RPMI7951 (cell line): ENCODE measurements around the gene SLC9C2. TPM values are rescaled to one million over a fixed set of nuclear protein-coding genes. Genes with fewer than 3 reads are reported as not detected.
A peak's percentile ranks its signal among the peaks of the same experiment; 100 is the strongest.
"Not testable (repeated sequence)": the region's sequence is repeated elsewhere in the genome, so short reads cannot be mapped to it uniquely, and the experiment has no call there.

ENCODE experiments used
- DNase-seq: peaks from one replicate; pipeline ENCODE4 v3.0.0-alpha.2; 2012; ENCODE audit warnings: low read depth
- total RNA-seq: library from RNA; depleted of rRNA; stranded (reverse); fragments of >200 nt; shearing (Covaris generic); gene quantifications from 2 replicates; pipeline ENCODE4 v1.2.3, GENCODE V29; 2014; rRNA removed

The SLC9C2 gene, protein sequence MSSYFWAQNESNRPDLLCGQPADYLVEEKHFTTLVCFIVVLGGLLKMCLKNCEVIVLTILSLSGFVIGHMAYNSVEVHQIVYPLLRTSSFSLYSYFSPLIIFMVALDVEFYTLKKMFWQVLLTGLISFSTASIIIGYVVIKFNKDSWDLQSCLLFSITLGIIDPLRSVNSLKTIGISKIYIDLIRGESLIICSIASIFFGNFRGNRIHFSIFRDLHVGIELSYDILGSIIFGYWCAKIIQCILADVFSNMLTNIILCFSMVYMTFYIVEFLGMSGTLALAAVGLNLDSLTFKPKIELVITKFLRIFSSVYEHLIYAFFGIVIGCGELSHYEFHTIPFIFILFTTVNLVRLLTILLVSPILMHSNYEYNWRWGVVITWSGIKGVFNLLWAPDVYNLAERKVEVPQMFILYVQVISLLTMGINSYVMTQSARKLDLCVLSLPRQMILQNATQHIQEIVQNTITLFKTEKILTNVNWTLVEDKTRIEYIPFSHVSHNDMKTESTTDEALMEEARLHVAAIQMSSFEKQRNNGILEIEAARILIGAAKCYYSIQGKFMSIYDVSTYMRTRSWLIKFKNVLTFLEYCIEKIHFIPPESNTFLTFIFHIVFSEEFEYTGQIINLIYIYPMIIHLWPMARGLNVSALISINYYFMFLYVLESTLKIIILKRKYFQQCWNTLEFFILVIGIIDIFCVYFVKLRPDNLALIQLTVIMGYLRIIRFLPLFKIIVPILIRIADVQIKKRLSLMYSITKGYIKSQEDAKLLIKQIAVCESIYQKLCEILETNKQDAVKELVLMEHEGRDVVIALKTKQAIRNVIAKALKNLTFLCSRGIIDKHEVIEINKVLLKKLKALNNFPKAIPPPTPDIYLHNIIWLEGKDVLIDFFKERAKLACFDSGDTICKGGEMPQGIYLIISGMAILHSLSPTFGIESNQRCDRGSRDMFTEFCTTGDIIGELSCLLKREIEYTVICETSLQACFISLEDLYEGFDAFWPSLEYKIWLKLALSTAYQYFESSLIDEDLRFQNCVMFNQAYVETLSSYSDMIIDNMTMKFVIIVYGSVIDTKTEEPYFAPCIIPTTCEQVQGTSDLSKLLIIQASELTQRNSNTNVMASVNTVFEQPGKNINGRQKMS
- total RNA-seq: not detected in 2 replicates

DNA sequence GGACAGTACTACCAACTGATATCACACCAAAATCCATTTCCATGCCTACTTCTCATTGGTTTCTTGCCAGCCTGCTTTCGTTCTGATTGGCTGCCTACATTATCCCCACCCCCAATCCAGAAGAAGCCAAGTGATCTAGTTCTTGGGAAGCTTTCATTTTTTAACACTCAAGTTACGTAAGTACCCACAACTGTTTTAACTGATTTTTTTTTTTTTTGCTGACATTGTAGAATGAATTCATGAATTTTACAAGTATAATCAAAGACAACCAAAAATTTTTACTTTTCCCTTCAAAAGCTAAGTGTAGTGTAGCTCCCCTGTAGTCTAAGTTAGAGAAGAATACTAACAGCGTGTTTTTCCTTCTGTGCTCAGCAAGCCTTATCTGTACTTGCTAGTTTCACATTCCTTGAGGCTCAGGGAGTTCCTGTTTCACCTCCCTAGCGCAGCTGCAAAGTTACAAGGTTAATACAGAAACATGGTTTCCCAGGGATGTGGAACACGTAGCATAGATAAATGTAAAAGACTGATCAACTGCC, at the start of gene SLC9C2:
Gene SLC9C2 (minus strand): TSS at position 17 of the 536 bp plus-strand sequence. CDS start 1,296 bp downstream, outside the sequence.
- DNase-seq: peak; percentile 10

DNA sequence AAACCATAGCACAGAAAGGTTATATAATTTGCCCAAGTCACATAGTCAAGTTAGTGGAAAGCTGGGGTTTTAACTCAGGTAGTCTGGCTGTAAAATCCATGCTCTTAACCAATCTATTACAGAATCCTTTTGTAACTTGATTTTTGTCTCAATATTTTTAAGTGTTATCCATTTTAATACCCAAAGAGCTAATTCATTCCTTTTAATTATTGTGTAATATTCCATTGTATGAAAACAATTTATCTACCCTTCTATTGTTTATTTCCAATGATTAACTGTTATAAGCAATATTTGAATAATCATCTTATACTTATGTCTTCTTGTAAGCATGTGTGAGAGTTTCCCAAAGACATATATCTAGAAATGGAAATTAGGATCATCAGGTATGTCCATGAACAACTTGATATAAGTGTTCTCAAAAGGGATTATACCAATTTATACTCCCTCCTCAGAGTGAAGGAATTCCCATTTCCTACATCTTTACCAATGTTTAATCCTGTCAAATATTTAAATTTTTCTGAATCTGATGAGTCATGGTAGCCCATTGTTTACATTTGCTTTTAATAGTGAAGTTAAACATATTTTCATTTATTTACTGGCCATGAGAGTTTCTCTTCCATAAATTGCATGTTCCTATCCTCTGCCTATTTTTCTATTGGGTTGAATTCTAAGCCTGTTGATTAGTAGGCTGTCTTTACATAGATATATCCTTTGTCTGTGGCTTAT, 46.2 kb upstream of the SLC9C2 start:
- no peak for DNase-seq

DNA sequence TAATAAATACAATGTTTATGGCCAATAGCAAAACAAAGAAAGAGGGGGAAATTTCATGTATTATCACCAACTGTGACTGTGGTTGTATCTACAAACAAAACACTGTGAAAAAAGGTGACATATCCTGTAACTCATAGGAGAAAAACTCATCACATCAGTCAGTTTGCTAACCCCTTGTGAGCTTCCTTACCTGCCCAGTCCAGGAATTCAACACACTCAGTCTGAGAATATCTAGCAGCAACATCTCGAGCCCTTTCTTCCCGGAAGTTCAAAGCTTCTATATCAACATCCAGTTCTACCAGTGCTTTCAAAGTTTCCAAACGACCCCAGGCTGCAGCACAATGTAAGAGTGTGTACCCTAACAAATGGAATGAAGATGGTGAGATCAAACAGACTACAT, 43.8 kb upstream of the SLC9C2 start:
- DNase-seq: no peak

DNA sequence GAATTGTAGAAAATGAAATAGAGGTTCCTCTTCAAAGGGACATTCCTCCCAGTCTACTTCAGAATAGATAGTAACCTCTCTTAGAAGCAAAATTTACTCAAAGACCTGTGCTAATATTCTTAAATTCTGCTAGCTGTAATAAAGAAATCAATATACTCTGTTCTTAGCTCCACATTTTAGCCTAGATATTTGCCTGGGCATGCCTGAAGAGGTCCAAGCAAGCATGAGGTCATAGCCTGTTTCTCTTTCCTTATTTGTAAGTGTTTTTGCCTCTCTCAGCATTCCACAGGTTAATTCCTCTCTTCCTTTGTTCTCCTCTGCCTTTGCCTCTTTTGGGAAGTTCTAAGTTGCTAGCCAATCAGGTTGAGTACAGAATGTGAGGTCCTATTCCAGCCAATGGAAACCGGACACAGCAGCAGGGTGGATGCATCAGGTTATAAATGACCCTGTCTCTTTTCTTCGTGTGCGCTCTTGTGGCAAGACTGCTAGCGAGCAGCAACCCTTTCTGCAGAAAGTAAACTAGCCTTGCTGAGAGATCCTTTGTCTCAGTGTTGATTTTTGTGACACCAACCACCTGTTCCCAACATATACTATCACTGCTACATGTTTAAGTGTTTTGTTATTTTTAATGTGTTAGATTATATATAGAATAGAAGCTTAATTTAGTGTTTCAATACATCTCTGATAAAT, 39.7 kb upstream of the SLC9C2 start:
- DNase-seq: not testable (repeated sequence)

DNA sequence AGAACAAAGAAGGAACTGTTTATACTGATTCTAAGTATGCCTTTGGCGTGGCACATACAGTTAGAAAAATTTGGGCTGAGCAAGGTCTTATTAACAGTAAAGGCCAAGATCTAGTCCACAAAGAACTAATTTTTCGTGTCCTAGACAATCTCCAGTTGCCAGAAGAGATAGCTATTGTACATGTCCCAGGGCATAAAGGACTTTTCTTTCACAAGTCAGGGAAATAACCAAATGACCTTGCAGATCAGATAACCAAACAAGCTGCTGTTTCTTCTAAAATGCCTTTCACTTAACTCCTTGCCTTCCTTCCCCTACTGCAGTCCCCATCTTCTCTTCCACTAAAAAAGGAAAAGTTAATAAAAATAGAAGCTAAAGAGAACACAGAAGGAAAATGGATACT, 36.2 kb upstream of the SLC9C2 start:
- DNase-seq: peak; percentile 7

DNA sequence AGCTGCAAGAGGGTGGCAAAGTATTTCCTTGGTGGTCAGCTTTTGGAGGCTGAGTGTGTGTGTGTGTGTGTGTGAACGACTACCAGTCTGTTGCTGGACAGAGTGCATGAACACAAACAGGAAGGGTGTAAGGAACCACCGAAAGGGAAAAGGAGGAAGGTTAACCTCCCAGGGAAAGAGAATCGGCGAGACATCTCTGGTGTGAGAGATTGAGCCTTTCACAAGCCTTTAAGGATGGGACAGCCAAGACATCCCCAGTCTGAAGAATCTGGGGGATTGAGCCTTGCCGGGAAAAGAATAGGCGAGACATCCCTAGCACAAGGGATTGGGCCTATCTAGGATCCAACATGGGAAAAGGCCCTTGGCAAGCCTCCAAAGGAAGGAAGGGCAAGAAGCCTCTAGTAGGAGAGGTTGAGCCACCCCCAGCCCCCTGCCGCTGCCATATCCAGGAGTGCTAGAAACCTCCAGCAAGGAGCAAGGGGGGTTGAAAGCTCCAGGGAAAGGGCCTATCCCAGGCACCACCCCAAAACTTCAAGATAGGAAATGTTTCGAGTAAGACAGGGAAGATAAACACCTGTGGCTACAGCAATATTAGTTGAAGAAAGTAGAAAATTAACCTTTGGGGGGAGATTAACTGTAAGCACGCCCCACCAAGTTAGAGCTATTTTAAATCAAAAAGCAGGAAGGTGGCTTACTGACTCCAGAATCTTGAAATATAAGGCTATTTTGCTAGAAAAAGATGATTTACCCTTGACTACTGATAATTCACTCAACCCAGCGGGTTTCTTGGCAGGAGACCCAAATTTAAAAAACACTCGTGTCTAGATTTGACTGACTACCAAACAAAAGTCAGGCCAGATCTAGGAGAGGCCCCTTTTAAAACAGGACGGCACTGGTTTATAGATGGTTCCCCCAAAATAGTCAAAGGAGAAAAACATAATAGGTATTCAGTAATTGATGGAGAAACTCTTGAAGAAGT, 35.5 kb upstream of the SLC9C2 start:
- no peak for DNase-seq

DNA sequence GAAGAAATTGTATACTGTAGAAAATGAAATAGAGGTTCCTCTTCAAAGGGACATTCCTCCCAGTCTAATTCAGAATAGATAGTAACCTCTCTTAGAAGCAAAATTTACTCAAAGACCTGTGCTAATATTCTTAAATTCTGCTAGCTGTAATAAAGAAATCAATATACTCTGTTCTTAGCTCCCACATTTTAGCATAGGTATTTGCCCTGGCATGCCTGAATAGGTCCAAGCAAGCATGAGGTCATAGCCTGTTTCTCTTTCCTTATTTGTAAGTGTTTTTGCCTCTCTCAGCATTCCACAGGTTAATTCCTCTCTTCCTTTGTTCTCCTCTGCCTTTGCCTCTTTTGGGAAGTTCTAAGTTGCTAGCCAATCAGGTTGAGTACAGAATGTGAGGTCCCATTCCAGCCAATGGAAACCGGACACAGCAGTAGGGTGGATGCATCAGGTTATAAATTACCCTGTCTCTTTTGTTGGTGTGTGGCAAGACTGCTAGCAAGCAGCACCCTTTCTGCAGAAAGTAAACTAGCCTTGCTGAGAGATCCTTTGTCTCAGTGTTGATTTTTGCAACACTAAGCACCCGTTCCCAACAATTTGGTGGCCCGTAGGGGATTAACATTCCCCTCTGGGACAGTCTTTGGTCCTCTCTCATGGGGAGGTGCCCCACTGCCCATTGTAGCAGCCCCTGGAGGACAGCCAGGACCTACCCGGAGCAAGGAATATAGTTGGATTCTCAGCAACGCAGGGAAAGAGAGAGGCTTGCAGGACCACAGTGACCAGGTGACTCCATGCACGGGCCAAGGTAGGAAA, 34.6 kb upstream of the SLC9C2 start:
- not testable (repeated sequence) for DNase-seq

DNA sequence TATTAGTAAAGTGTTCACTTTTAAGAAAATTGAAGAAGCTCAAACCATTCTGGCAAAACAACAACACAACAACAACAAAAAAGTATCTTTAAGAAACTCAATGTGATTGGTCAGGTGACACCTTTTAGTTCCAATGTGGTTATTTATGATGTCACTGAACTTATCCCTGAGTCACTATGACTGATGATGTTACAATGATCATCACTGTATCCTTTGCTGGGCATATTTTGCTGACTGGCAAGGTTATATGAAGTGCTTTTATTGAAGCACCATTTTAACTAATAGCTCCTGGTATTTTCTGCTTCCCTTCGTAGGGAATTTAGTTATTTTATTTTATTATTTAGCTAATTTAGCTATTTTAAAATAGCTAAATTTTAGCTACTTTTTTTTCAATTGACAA, 32.2 kb upstream of the SLC9C2 start, which contains the start of gene TEX50:
Gene TEX50 (plus strand): TSS at position 223 of the 400 bp plus-strand sequence. CDS start 184 bp downstream, outside the sequence.
- no peak for DNase-seq

DNA sequence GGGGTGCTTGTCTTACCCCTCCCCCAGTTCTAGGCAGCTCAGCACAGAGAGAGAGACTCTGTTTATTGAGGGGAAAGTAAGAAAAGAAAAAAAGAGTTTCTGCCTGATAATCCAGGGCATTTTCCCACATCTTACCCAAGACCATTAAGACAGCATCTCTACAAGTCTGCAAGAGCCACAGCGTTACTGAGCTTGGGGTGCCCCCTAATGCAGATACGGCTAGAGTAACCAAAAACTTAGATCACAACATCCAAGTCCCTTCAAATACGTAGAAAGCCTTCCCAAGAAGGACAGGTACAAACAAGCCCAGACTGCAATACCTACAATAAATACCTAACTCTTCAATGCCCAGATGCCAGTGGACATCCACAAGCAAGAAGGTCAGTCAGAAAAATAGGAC, 26.0 kb upstream of the SLC9C2 start:
- peak; percentile 6 for DNase-seq

DNA sequence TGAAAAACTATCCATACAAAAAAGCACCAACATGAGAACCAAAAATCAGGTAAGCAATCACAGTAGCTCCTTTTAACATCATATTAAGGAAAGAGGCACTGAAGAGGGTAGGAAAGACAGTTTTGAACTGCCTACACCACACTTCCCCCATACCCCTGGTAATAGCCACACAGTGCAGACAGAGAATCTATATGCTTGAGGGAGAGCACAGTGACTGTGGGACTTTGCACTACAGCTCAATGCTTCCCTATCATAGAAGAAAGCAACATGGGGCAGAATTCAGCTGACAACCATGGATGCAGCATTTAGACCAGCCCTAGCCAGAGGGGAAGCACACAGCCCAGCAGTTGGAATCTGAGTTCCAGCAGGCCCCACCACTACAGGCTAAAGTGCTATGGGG, 24.4 kb upstream of the SLC9C2 start:
- no peak for DNase-seq

DNA sequence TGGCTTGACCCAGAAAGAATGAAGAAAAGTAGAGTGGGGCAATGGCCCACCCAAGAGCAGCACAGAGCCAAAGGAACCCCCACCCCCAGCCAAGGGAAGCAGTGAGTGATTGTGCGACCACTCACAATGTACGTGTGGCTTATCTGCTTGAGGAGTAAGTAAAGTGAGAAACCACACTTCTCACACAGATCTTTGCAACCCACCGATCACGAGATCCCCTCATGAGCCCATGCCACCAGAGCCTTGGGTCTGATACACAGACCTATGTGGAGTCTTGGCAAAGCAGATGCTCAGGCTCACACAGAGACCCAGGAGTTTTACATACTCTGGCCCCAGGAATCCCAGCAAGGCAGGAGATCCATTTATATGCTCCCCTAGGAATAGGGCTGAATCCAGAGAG, 14.0 kb upstream of the SLC9C2 start:
- DNase-seq: no peak

DNA sequence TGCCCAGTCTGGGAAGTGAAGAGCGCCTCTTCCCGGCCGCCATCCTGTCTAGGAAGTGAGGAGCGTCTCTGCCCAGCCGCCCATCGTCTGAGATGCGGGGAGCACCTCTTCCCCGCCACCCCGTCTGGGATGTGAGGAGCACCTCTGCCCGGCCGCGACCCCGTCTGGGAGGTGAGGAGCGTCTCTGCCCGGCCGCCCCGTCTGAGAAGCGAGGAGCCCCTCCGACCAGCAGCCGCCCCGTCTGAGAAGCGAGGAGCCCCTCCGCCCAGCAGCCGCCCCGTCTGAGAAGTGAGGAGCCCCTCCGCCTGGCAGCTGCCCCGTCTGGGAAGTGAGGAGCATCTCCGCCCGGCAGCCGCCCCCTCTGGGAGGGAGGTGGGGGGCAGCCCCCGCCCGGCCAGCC, 10.2 kb upstream of the SLC9C2 start:
- DNase-seq: not testable (repeated sequence)

DNA sequence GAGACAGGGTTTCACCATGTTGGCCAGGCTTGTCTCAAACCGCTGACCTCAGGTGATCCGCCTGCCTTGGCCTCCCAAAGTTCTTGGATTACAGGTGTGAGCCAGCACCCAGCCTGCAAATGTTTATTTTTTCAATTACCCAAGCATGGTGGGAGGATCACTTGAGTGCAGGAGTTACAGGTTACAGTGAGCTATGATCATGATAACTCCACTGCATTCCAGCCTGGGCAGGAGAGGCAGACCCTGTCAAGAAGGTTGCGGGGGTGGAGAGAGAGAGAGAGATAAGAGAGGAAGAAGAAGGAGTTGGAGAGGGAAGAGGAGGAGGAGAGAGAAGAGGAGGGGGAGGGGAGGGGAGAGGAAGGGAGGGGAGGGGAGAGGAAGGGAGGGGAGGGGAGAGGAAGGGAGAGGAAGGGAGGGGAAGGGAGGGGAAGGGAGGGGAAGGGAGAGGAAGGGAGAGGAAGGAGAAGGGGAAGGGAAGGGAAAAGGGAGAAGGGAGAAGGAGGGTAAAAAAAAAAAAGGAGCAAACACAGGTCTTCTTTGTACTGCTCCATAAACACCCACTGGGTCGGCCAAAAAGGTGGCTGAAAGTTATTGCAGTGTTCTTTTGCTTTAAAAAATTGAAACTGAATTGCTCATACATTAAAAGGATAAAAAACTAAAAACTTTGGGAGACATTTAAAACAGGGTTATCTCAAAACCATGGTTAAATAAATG, 5.8 kb upstream of the SLC9C2 start:
- DNase-seq: no peak

DNA sequence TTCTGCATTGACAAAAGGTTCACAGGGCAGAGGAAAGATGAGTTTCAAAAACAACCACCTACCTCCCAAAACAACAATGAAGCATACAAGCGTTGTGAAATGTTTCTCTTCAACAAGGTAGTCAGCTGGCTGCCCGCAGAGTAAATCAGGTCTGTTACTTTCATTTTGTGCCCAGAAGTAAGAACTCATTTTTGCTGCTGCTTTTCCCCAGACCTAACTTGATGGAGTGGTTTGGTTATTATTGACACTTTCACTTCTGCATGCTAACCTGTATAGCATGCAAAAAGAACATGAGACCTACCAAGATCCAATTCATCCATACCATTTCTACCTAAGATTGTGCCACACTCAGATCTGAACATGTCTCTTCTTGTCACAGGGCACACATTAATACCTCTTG, 1.3 kb downstream of the SLC9C2 start:
- no peak for DNase-seq

DNA sequence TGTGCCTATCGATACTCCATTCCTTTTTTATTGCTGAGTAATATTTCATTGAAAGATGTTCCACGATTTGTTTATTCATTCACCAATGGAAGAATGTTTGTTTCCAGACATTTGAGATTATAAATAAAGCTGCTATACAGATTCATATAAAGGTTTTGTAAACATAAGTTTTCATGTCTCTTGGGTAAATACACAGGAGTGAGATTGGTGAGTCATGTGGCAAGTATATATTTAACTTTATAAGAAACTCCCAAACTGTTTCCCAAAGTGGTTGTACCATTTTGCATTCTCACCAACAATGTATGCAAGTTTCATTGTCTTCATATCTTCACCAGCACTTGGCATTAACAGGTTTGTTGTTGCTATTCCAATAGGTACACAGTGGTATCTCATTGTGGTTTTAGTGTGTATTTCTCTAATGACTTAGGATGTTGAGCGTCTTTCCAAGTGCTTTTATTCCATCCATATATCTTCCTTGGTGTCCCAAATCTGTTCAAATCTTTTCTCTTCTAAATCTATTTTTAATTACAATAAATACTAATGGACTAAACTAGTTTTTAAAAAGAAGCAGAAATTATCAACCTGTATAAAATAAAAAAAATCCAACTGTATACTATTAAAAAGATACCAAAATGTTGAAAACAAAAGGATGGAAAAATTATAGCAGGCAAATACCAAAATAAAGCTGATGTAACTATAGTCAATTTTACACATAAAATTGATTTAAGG, 6.6 kb downstream of the SLC9C2 start:
- no peak for DNase-seq

DNA sequence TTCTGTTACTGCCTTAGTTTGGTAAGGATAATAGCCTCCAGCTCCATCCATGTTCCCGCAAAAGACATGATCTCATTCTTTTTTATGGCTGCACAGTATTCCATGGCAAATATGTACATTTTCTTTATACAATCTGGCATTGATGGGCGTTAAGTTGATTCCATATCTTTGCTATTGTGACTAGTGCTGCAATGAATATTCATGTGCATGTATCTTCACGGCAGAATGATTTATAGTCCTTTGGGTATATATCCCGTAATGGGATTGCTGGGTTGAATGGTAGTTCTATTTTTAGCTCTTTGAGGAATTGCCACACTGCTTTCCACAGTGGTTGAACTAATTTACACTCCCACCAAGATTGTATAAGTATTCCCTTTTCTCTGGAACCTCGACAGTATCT, 11.7 kb downstream of the SLC9C2 start:
- not testable (repeated sequence) for DNase-seq

DNA sequence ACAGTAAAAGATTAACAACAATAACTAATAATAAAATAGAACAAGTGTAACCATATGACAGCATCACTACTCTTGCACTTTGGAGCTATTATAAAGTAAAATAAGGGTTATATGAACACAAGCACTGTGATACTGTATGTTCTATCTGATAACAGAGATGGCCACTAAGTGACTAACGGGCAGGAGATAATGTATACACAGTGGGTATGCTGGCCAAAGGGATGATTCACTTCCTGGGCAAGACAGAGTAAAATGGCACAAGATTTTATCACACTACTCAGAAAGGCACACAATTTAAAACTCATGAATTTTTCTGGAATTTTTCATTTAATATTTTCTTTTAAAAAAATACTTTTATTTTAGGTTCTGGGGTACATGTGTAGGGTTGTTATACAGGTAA, 12.3 kb downstream of the SLC9C2 start:
- peak; percentile 61 for DNase-seq
